Stimulated activated CD4-positive, alpha-beta T cell treated with anti-CD3 and anti-CD28 coated beads, Interleukin-2, amount 100 ng/mL, for 4 hours (primary cell): ENCODE results near the gene PBX3.
A peak's percentile ranks its signal among the peaks of the same experiment; 100 is the strongest.

Source experiments
- DNase-seq: peaks from one replicate; pipeline ENCODE4 v3.0.0-alpha.2; 2020; ENCODE audit warnings: low read depth

Gene PBX3

DNA sequence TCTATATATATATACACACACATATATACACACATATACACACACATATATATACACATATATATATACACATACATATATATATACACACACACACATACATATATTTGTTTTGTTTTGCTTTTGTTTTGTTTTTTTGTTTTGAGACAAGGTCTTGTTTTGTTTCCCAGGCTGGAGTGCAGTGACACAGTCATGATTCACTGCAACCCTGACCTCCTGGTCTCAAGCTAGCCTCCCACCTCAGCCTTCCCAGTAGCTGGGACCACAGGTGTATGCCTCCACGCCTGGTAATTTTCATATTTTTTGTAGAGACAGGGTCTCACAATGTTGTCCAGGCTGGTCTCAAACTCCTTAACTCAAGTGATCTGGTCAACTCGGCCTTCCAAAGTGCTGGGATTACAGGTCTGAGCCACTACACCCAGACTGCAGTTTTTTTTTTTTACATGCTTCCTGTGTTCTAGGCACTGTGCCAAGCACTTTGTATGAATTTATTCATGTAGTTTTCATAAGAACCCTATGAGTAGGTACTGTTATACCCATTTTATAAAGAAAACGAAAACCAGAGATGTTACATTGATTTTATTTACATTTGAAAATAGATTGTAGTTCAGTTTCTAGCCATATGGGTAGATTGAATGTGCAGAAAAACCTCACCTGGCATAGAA is 120.7 kb downstream of the PBX3 start:
- no peak for DNase-seq

DNA sequence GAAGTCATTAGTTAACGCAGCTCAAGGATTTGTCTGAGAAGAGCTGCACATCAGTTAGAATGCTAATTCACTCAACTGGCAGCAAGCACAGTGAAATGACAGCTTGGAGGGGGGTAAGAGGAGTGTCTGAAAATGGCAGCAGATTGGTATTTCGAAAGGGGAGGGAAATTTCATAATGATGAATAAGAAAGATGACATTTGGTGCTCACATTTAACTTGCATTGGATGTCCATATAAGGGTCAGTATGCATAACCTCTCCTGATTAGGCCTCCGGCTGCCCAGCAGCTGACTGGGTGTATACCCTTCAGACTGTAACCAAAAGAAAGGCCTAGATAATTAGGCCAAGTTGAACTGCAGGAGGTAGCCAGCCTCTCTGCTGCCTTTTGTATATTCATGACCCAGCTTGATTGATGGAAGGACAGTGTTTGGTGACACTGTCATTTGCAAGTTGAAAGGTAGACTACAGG is 131.0 kb downstream of the PBX3 start:
- DNase-seq = no peak

DNA sequence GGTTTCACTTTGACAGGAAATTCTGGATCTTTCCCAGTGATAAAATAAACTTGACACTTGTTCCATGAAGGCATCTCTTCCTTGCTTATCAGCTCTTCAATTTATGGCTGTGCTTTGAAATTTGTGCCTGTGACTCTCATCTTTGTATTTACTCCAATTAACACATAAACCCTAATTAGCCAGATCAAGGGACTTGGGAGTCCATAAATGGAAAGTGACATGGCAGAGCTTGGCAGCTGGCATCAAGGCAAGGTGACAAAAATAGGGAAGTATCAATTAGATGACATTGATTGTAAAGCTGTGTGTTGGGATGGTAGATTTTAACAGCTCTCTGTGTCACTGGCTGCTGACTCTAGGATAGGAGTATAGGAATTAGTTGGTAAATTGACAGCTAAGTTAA is 133.9 kb downstream of the PBX3 start:
- no peak for DNase-seq

DNA sequence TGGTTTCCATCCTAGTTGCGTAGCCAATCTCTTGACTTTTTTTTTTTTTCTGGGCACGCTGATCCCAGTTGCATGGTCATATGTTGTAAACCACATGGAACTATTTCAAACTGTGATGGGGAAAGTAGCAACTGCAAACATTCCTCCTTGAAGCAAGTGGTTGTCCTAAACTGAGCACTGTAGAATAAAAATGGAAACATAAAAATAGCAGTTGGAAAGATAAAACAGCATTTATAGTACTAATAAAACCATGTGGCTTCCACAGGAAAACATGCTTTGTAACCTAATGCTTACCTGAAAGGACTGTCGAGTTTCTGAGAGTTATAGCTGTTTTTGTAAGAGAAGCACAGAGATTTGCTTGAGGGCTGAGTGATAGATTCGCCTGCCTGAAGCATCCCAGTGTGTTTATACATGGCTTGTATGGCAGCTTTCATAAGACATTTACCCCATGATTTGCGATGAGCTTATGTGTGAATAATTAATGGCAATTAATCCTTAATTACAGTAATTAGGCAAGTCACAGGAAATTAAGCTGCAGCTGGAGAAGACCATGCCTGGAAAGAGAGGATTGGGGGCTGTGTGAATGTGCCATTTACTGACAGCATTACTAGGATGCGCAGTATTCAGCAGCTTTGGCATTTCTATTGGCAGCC is 136.5 kb downstream of the PBX3 start:
- DNase-seq = no peak

DNA sequence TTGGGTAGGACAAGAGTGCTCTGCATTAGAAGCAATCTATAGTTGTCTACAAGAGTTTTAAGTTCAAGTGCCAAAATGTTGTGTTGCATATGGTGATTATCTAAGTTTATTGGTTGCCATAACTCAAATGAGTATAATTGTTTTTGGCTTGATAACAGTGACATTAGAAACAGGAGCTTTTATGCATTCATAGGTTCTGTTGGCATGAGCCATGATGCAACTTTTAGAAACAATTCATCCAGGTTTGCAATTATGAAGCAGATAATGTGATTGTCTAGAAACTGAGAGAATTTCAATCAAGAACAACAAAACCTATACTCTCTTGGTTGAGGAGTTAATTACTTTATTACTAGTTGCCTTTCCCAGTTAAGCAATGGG is 137.0 kb downstream of the PBX3 start:
- DNase-seq = no peak

DNA sequence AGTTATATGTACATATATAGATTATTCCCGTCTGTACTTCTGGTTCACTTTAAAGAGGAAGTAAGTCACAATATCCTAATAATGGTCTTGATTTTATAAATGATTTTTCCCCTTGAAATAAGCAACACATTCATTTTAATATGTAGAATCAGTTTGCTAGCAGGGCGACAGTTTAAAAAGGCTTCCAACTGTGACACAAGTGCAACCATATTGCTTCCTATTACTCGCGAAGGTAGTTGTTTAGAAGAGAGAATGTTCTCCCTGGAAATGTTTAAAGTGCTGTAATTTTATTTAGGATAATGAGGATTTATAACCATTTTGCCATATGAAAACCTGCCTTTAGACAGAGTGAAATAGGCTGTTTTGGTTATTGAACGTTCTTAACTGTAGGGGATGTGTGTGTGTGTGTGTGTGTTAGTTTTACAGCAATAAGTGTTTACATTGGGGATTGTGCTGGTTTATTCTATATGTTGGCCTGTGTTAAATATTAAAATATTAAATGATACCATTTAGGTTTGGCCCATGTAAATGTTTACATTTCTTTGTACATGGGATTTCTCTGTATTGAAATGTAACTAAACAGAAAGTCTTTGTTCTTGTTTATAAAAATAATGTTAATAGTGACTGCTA is 138.3 kb downstream of the PBX3 start:
- DNase-seq = no peak

DNA sequence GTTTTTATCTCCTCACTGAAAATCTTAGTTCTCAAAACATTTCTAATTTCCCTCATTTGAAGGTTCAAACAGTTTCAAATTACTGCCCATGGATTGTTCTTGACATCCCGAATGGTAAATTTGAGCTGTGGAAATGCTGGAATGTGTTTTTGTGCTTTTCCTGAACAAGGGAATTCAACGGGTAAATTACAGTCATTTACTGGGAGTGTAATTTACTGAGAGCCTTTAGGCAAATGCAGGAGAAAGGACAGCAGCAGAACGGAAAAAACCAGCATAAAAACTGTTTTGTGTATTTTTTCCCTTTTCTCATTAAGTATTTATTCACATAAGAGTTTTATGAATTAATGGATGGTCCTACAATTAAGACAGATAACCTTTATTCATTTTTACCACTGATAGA is 139.2 kb downstream of the PBX3 start:
- DNase-seq = no peak

DNA sequence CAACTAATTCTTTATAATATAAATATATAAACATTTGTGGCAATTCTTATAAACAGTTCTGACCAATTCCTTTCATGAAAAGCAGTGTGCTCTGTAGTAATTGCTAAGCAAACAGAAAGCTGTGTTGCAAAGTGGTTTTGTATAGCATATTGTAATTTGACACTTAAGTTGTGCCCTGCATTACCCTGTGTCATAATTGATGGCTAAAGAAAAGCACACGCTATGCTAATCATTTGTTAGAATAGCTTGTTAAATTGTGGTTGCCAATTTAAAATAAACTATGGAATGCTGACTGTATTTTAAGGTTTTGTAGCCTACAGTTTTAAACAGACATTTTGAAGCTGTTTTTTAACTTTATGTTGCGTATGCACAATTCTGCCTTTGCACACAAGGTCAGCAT is 140.0 kb downstream of the PBX3 start:
- DNase-seq = no peak

DNA sequence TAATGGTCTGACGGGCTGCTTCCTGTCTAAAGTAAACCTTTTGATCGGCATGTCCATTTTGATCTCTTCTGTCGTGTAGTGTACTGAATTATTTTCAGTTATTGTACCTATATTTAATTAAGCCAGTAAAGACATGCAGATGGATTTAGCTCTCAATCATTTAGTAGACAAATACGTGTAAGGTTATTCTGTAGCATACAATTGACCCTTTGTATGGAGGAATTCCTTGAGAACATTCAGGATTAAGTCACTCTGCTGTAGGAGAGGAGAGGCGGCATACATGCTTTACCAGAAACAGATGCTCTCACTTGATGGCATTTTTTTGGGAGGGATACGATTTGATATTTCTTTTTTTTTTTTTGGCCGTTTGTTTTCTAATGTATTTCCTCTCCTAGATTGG is 141.0 kb downstream of the PBX3 start:
- DNase-seq = no peak

DNA sequence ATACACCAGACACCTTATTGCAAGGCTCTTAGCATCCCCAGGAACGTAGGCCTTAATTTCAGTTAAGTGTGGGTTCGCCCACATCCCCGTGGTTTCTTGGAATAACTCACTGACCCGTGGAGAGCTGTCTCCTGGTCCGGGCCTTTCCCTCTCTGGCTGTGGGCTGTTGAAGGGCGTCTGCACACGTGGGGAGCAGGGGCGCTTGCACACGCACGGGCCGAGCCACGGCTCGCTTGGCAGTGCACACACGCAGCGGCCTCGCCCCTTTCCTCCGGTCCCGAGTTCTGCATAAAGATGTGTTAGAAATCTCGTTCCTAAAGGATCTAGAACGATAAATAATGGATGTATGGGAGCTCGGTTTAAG is 141.9 kb downstream of the PBX3 start:
- no peak for DNase-seq

DNA sequence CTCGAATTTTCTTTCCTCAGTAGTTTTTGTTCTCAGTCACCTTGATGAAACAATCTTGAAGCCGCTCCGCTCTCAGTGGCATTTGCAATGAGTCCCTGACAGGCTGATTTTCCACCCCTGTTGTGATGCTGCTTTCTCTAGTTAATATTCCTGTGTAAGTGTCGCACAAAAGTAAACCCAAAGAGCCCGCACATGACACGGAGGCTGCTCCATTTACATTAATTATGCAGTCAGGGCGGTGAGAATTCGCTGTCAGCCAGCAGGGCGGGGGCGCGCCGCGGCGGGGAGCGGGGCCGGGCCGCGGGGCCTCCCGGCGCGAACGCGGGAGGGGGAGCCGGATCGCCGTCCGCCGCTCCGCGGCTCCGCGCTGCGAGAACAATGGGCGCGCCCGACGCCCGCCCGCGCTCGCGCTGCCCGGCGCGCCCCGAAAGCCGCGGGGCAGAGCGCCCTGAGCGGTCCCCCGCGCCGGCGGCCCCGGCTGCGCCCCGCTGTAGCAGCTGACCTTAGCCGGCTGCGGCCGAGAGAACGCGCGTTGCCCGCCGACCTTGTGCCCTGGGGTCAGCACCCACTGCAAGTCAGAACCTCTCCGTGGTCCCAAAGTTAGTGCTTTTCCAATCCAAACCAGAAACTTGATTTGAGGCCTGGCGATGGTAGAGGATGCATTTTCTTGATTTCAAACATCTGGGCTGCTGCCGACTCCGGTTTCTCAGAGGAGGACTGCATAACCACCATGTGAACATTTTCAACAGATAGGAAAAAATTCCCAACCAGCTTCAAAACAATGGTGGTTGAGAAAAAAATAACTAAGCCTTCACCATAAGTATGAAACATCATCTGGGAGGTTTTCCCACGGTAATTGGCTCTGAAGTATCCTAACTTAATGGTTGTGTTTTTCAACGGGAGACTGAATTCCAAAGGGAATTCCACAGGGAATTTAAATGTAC is 142.6 kb downstream of the PBX3 start:
- DNase-seq = peak; percentile 22

DNA sequence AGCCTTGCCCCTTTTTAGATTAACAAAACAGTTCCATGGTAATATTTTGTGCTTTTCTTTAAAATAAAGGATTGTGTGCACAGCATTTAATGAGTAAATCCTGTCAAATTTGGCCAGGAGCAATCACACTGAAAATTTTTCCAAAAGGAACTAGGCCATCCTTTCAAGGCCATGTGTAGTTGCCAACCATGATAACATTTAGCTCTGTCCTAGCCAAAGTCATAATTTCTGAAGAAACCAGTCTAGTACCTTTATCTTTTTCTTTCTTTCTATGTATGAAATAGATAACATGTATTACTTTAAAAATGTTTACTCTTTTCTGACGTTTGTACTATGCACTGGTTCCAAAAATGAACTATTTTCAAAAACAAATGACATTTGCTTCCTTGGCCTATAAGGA is 143.7 kb downstream of the PBX3 start:
- DNase-seq = no peak

DNA sequence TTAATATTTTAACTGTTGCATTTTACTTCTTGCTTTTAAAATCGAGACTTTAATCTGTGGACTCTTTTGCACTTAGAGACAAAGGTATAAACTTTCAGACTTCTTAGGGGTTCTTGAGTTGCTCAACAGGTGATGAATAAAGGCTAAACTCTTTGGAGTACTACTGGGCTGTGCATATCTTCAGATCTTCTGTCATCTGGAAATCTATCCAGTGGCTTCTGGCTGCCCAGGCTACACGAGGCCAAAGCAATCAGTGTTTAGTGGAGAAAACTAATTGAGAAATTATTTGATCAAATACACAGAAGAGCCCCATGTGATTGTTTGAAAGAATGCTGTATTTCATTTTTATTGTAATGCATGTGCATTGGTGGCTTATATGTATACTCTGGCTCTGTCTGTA is 146.1 kb downstream of the PBX3 start:
- no peak for DNase-seq

DNA sequence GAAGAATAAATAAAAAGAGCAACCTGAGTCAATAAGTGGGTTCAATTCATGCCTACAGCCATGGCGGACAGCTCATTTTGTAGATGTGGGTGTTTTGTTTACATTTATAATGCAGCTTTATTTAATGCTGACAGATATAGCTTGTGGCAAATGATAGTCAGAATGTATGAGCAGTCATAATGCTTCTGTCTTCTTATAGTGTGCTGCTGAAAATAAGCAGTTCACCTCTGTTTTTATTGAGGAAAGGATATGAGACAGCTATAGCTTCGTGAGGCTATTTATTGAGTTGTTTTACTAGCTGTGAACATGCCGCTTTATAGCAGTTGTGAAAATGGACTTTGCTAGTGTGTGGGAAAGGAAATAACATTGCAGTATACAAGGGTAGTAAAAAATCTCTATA is 147.4 kb downstream of the PBX3 start:
- no peak for DNase-seq

DNA sequence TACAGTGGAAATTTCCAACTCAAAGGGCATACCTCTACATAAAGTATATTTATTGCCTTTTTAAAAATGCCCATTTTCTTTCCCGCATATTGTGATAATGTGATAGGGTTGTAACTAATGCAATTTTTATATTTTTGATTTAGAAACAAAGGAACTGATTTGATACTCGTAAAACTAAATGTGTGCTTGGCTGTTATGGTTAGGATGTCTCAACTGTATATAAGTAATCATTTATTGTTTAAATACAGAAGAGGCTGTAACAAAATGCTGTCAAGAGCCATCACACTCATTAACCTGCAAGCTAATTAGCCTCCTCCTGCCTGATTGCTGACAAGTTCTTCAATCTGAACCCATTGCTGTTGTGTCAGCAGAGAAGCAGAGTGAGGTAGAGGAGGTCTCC is 149.2 kb downstream of the PBX3 start:
- no peak for DNase-seq

DNA sequence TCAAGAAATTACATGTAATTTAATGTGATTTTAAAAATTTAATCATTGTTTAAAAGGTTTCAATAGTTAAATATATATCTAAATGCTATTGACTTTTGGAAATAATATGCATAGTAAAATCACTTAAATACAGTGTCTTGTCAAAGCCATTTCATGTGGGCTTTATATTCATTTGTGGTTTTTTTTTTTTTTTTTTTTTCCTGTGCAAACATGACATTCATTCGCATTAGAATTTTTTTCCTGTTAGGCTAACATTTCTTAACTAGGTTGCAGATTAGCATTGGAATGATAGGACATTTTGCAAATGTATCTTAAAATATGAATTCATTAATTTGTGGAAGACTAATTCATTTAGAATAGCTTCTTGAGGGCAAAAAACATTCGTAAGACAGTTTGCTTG is 149.8 kb downstream of the PBX3 start:
- no peak for DNase-seq

DNA sequence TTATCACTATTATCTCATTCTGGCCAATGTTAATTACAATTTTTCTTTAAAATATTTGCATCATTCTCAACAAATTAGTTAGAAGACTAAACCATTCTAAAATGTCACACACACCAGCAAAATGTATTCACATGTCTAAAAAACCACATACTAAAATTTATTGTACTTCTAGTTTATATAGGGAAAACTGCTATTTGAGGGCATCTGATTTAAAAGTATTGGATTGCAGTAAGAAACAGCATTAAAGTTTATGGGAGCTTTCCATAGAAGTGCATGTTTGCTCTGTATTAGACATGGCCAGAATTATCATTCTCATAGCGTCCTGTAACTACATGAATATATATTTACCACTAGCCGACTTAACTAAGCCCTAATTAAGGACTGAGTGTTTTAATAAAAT is 150.3 kb downstream of the PBX3 start:
- no peak for DNase-seq

DNA sequence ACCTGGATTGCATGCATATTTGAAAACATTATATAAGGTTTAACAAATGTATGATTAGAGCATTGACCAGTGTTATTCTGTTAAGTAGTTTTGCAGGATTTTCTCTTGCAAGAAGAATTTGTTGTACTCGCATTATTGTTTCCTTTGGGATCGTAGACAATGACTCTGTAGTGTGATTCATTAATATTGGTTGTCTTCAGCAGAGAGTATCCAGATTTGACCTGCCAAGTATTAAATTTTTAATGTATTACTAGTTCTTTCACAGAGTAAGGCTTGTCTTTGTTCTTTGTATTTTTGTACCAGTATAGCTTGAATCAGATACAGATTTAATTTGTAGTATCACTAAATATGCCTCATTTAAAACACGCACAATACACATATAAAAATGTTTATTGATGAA is 155.0 kb downstream of the PBX3 start:
- no peak for DNase-seq

DNA sequence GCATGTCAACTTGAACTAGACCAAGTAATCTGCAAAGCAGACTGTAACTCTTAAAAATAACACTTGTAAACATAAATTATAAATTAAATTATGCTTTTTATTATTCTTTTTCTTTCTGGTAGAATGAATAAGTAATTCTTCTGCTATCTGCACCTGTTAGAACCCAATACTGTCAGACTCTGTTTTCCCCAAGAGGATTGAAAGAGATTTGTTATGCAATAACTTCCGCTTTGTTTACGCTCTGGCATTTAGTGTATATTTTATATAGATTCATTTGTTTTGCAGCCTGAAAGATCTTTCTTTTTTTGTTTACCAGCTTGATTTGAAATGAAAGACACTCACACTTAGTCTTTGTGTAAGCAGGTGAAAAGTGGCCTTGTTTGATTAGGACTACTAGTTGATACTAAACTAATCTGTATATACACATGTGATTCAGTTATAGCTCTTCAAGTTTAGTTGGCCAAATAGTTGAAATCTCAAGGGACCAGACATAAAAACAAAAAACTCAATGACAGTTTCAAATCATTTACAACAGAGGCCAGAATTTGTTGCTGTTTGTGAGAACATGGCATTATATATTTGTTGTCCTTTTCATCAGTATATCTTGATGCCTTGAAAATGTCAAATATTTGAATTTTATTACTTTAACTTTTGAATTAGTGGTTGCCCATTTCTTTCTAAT is 155.8 kb downstream of the PBX3 start:
- no peak for DNase-seq

DNA sequence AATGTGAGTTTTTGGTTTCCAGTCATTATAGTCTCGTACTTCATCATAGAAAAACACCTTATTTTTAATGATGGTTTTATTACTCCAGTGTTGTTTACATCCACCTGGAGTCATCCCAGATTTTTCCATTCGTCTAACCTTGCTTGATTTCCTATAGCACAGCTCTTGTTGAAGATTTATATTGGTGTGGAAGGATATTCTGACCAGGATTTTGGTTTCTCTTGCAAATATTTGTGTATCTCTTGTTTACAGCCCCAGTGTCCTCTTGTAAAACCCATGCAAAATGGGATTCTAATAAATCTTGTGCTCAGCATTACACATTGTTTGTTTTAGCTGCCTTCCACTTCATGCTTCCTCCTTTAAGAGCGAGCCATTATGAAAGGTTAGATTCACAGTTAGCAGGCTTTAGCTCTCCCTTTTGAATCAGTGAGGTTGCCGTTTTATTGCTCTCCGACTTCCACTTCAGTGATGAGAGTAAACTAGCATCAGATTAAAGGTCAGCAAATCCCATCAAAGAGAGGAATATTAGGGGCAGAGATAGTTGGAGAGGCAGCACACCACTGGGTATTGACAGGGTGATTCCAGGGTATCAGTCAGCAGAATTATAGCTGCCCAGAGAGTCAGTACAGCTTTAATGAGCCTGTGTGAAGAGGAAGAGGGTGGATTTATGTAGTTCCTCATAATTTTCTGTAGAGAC is 157.1 kb downstream of the PBX3 start:
- no peak for DNase-seq

DNA sequence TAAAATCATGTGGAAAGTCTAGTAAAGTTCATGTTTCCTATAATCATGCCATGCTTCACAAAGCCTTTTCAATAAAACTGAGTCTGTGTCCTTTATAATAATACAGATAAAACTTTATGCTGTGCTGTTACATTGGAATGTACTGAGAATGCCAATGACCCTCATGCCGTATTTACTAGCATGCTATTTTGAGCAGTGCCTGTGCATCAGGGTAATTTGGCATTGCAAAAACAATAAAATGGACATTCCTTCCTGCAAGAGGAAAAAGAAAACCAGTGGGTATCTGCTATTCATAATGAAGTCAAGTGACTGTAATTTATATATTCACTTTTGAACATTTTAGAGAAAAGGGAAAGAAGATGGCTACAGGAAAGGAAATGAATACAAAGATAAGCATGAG is 159.0 kb downstream of the PBX3 start:
- no peak for DNase-seq
